HCT116 (cell line): Measurements from ENCODE around the gene SH3PXD2A. TPM values are rescaled to one million over a fixed set of nuclear protein-coding genes. Genes with fewer than 3 reads are reported as not detected.

Experiments
- ATAC-seq: fragments of 200-7000 bp; cut with Tn5 transposase; 2 replicates; pipeline ENCODE4 v1.9.1; 2020; ENCODE audit warnings: mild to moderate bottlenecking, moderate library complexity
- BruUV-seq: library from RNA; stranded (reverse); fragments of 400-500 nt; replicated peaks from 2 replicates; lab custom pipeline; 2021; lab: Mats Ljungman, UMichigan
- CTCF ChIA-PET: fragments of 300-600 bp; sonication (Branson Sonifier 250); formaldehyde crosslinking; loops from one replicate; lab custom pipeline; 2021; ENCODE audit warnings: antibody characterized with exemption; lab: Charles Lee
- POLR2A ChIA-PET: fragments of 300-600, 350-600 bp; sonication (Branson Sonifier 250); formaldehyde crosslinking; loops from one replicate; lab custom pipeline; 2021; ENCODE audit warnings: antibody characterized with exemption; lab: Charles Lee
- RAD21 ChIA-PET, 2 experiments: fragments of 300-600 bp; sonication (Branson Sonifier 250); formaldehyde crosslinking; loops; one replicate each; lab custom pipeline; 2023; ENCODE audit warnings: low total read pairs in 2 of 2; ENCODE audit not compliant: uncharacterized antibody in 2 of 2, unreplicated experiment in 2 of 2, low non-redundant PET in 1 of 2; lab: Charles Lee
- DNase-seq: peaks from one replicate; pipeline ENCODE4 v3.0.0-alpha.2; 2010; ENCODE audit warnings: low read depth, low spot score
- H2AFZ ChIP-seq: fragments of 200-600 bp; shearing (Covaris generic), sonication (generic); 2 replicates; pipeline ENCODE4 v1.6.1; 2017; ENCODE audit warnings: low read depth, mixed run types, mixed read lengths, antibody characterized with exemption, low read length; ENCODE audit not compliant: poor library complexity, severe bottlenecking
- H3K27ac ChIP-seq: 2 replicates; pipeline ENCODE4 v1.5.1; 2012; ENCODE audit warnings: low read depth, low read length
- H3K27me3 ChIP-seq: fragments of 200-600 bp; sonication (generic); 2 replicates; pipeline ENCODE4 v1.6.1; 2016; ENCODE audit warnings: mixed run types, low read length, mixed read lengths; ENCODE audit not compliant: insufficient read depth
- H3K36me3 ChIP-seq, 2 experiments: fragments of 200-500 bp in 1 of 2; fragments of 200-600 bp in 1 of 2; sonication (Bioruptor generic) in 1 of 2; sonication (generic) in 1 of 2; 2 replicates each; pipeline versions ENCODE4 v1.5.1 to v1.6.1; 2014 to 2016; ENCODE audit warnings: low read length in 2 of 2, inconsistent platforms in 1 of 2, mixed read lengths in 1 of 2, mixed run types in 1 of 2; ENCODE audit not compliant: insufficient read depth in 2 of 2, control insufficient read depth in 1 of 2
- H3K4me1 ChIP-seq, 2 experiments: fragments of 200-600 bp in 1 of 2; sonication (generic) in 1 of 2; 2 replicates each; pipeline versions ENCODE4 v1.5.1 to v1.6.1; 2012 to 2017; ENCODE audit warnings: low read length in 2 of 2, inconsistent platforms in 1 of 2, mild to moderate bottlenecking in 1 of 2, mixed read lengths in 1 of 2, mixed run types in 1 of 2, moderate library complexity in 1 of 2; ENCODE audit not compliant: insufficient read depth in 2 of 2, control insufficient read depth in 1 of 2
- H3K4me2 ChIP-seq: fragments of 200-600 bp; sonication (generic); 2 replicates; pipeline ENCODE4 v1.6.1; 2017; ENCODE audit warnings: mixed run types, low read length, mixed read lengths
- H3K4me3 ChIP-seq, 2 experiments: fragments of 200-600 bp in 1 of 2; sonication (generic) in 1 of 2; replicated peaks in 1 of 2; 2 replicates each; pipeline ENCODE4 v1.5.1; 2011 to 2016; ENCODE audit warnings: low read length in 2 of 2, control low read depth in 1 of 2, low read depth in 1 of 2, mild to moderate bottlenecking in 1 of 2, mixed read lengths in 1 of 2, mixed run types in 1 of 2
- H3K79me2 ChIP-seq: fragments of 200-600 bp; sonication (generic); 2 replicates; pipeline ENCODE4 v1.6.1; 2017; ENCODE audit warnings: mild to moderate bottlenecking, mixed run types, low read length, moderate library complexity, mixed read lengths; ENCODE audit not compliant: insufficient read depth
- H3K9ac ChIP-seq: fragments of 200-600 bp; sonication (generic); 2 replicates; pipeline ENCODE4 v1.6.1; 2016; ENCODE audit warnings: low read length, mixed read lengths
- H3K9me2 ChIP-seq: fragments of 200-600 bp; sonication (generic), shearing (Covaris generic); 2 replicates; pipeline ENCODE4 v1.6.1; 2017; ENCODE audit warnings: mixed run types, mild to moderate bottlenecking, moderate library complexity; ENCODE audit not compliant: insufficient read depth
- H3K9me3 ChIP-seq, 2 experiments: fragments of 200-500 bp in 1 of 2; fragments of 200-600 bp in 1 of 2; sonication (Bioruptor generic) in 1 of 2; sonication (generic) in 1 of 2; 2 replicates each; pipeline ENCODE4 v1.6.1; 2014 to 2017; ENCODE audit warnings: low read length in 2 of 2, mixed read lengths in 2 of 2, inconsistent platforms in 1 of 2, low read depth in 1 of 2, mild to moderate bottlenecking in 1 of 2, mixed run types in 1 of 2, moderate library complexity in 1 of 2; ENCODE audit not compliant: control insufficient read depth in 1 of 2, insufficient read depth in 1 of 2
- H4K20me1 ChIP-seq: fragments of 200-600 bp; sonication (generic), shearing (Covaris generic); 2 replicates; pipeline ENCODE4 v1.6.1; 2017; ENCODE audit warnings: mixed run types, mild to moderate bottlenecking, moderate library complexity; ENCODE audit not compliant: insufficient read depth
- CBX3 ChIP-seq: IDR thresholded peaks from 2 replicates; pipeline ENCODE4 v1.6.1; 2012; ENCODE audit warnings: low read depth
- CTCF ChIP-seq, 3 experiments: fragments of 200-600 bp in 1 of 3; sonication (generic) in 1 of 3; IDR thresholded peaks in 2 of 3; conservative IDR thresholded peaks in 1 of 3; 2 replicates each; pipeline ENCODE4 v1.5.1; 2012 to 2017; ENCODE audit warnings: low read depth in 2 of 3, low read length in 2 of 3, antibody characterized with exemption in 1 of 3, borderline replicate concordance in 1 of 3, control low read depth in 1 of 3, mild to moderate bottlenecking in 1 of 3, mixed read lengths in 1 of 3, mixed run types in 1 of 3, moderate library complexity in 1 of 3; ENCODE audit not compliant: insufficient read depth in 1 of 3
- EZH2 ChIP-seq: fragments of 200-600 bp; sonication (generic); IDR thresholded peaks from 2 replicates; pipeline ENCODE4 v1.6.1; 2017; ENCODE audit warnings: antibody characterized with exemption, mixed run types
- JUND ChIP-seq: IDR thresholded peaks from 2 replicates; pipeline ENCODE4 v1.6.1; 2012
- MAX ChIP-seq: IDR thresholded peaks from 2 replicates; pipeline ENCODE4 v1.6.1; 2012
- REST ChIP-seq: IDR thresholded peaks from 2 replicates; pipeline ENCODE4 v1.6.1; 2012; ENCODE audit warnings: low read depth
- SP1 ChIP-seq: IDR thresholded peaks from 2 replicates; pipeline ENCODE4 v1.6.1; 2012; ENCODE audit warnings: low read depth
- YY1 ChIP-seq: IDR thresholded peaks from 2 replicates; pipeline ENCODE4 v1.6.1; 2011; ENCODE audit warnings: low read length, low read depth, moderate library complexity, mild to moderate bottlenecking; ENCODE audit not compliant: insufficient replicate concordance; ENCODE audit errors: extremely low read depth
- ZBTB33 ChIP-seq: IDR thresholded peaks from 2 replicates; pipeline ENCODE4 v1.6.1; 2011; ENCODE audit warnings: mild to moderate bottlenecking, low read length, moderate library complexity; ENCODE audit not compliant: insufficient replicate concordance; ENCODE audit errors: extremely low read depth
- ZFX ChIP-seq: fragments of 450-650 bp; IDR thresholded peaks from 2 replicates; pipeline ENCODE4 v1.6.1; 2017
- ZNF274 ChIP-seq: fragments of 200-500 bp; sonication (Bioruptor generic); IDR thresholded peaks from 2 replicates; pipeline ENCODE4 v1.6.1; 2014; ENCODE audit warnings: mild to moderate bottlenecking, low read depth, low read length, inconsistent platforms
- intact Hi-C: fragments of 100-400 bp; cut with micrococcal nuclease; formaldehyde crosslinking; loops from 2 replicates; pipeline ENCODE4 v1.10.0; 2022
- total RNA-seq: library from RNA; stranded (reverse); gene quantifications from one replicate; pipeline ENCODE4 v1.2.1, GENCODE V29; 2021; ENCODE audit not compliant: unreplicated experiment

The SH3PXD2A gene
- total RNA-seq, 1 experiment from 2014 or later, result 8.7 TPM

- TF ChIP-seq REST, result no peak
- TF ChIP-seq MAX, result no peak
- TF ChIP-seq ZBTB33, result no peak
- no peak for TF ChIP-seq JUND
- TF ChIP-seq EZH2, result no peak
- TF ChIP-seq YY1, result no peak
These were observed 164.1 kb downstream of the SH3PXD2A start (continued) for GRCh38 chr10:103691267-103691666.

GRCh38 chr10:103690281-103690680, 165.1 kb downstream of the SH3PXD2A start:
- no peak overlapping the region for H3K4me2 ChIP-seq

More at GRCh38 chr10:103690281-103690680, 165.1 kb downstream of the SH3PXD2A start:
- Histone ChIP-seq H3K9me3 (no peaks in the 10 kb centered on the region), H2AFZ (no peak overlapping the region), H3K9ac (no peak overlapping the region), H3K36me3 (no peaks in the 10 kb centered on the region), H3K79me2 (no peaks in the 10 kb centered on the region), H3K9me2 (no peaks in the 10 kb centered on the region), H3K27me3 (no peaks in the 10 kb centered on the region; the same call in 1 of the 2 replicates), H3K4me1 (peaks cover 28 to 49% of the 10 kb centered on the region in 2 experiments), H3K4me3 (no peak overlapping the region), H4K20me1 (no peaks in the 10 kb centered on the region), H3K27ac (no peak overlapping the region)
- ATAC-seq (no peak), DNase-seq (no peak)
- RAD21 ChIA-PET, result no interaction called here
- no TSS peak for BruUV-seq
- CTCF ChIA-PET, result interaction anchor here (1.5 kb wide), 1 partner anchor 85 kb away, joined by 5 read pairs; no protein-coding TSS in a partner anchor
- no peak for TF ChIP-seq SP1
- no peak for TF ChIP-seq ZNF274
- no peak for TF ChIP-seq ZFX
- no peak for TF ChIP-seq CBX3
- no peak for TF ChIP-seq CTCF (IDR thresholded peaks at IDR 0.05 in 2 of 3, conservative IDR thresholded peaks at IDR 0.05 in 1 of 3; ENCODE audit: borderline replicate concordance in 1 of 3, insufficient read depth in 1 of 3, low read depth in 2 of 3, low read length in 2 of 3)
- intact Hi-C loops, result no loop called here
- POLR2A ChIA-PET, result interaction anchor here (1.5 kb wide), 1 partner anchor 10 kb away, joined by 3 read pairs; no protein-coding TSS in a partner anchor
